HG03469 (cell line): ENCODE data around the gene AGPAT3.
"Not testable (repeated sequence)": the region's sequence is repeated elsewhere in the genome, so short reads cannot be mapped to it uniquely, and the experiment has no call there.

Source experiments
- ATAC-seq: cut with Tn5 transposase; IDR thresholded peaks from one replicate; pipeline ENCODE4 v1.9.1; 2021; ENCODE audit warnings: mild to moderate bottlenecking, moderate library complexity, moderate number of reproducible peaks; ENCODE audit not compliant: unreplicated experiment

Gene AGPAT3

GRCh38 chr21:43881935-43882334 lies 16.9 kb downstream of the AGPAT3 start:
- ATAC-seq = no peak

GRCh38 chr21:43882952-43883545 lies 18.0 kb downstream of the AGPAT3 start:
- no peak for ATAC-seq

GRCh38 chr21:43884012-43884860 lies 19.2 kb downstream of the AGPAT3 start:
- ATAC-seq = no peak

- no peak for ATAC-seq
These were observed 19.9 kb downstream of the AGPAT3 start for GRCh38 chr21:43884861-43885417.

GRCh38 chr21:43885721-43886120 lies 20.7 kb downstream of the AGPAT3 start:
- ATAC-seq = no peak

- no peak for ATAC-seq
These were observed 21.5 kb downstream of the AGPAT3 start for GRCh38 chr21:43886565-43886964.

- ATAC-seq = no peak
These were observed 24.0 kb downstream of the AGPAT3 start for GRCh38 chr21:43889069-43889468.

GRCh38 chr21:43890042-43890441 lies 25.0 kb downstream of the AGPAT3 start:
- ATAC-seq = no peak

GRCh38 chr21:43892334-43892733 lies 27.3 kb downstream of the AGPAT3 start:
- no peak for ATAC-seq

GRCh38 chr21:43892984-43893535 lies 28.0 kb downstream of the AGPAT3 start:
- no peak for ATAC-seq

- no peak for ATAC-seq
These were observed 28.6 kb downstream of the AGPAT3 start for GRCh38 chr21:43893536-43894205.

- no peak for ATAC-seq
These were observed 29.2 kb downstream of the AGPAT3 start for GRCh38 chr21:43894206-43894577.

GRCh38 chr21:43895196-43895595 lies 30.2 kb downstream of the AGPAT3 start:
- ATAC-seq = no peak

- ATAC-seq = not testable (repeated sequence)
These were observed 31.8 kb downstream of the AGPAT3 start for GRCh38 chr21:43896696-43897299.

GRCh38 chr21:43899307-43900077 lies 34.5 kb downstream of the AGPAT3 start:
- no peak for ATAC-seq

- ATAC-seq = no peak
These were observed 35.0 kb downstream of the AGPAT3 start for GRCh38 chr21:43900078-43900385.

- no peak for ATAC-seq
These were observed 35.7 kb downstream of the AGPAT3 start for GRCh38 chr21:43900690-43901089.

- ATAC-seq = no peak
These were observed 37.4 kb downstream of the AGPAT3 start for GRCh38 chr21:43902441-43902840.

GRCh38 chr21:43903451-43904091 lies 38.5 kb downstream of the AGPAT3 start:
- no peak for ATAC-seq

GRCh38 chr21:43904331-43904781 lies 39.3 kb downstream of the AGPAT3 start:
- ATAC-seq = no peak
